K562 (cell line): ENCODE data around the gene RCOR1. TPM values are rescaled to one million over a fixed set of nuclear protein-coding genes. Genes with fewer than 3 reads are reported as not detected.

ENCODE experiments used
- ATF4 ChIP-seq: fragments of 450-650 bp; formaldehyde crosslinking; IDR thresholded peaks from 2 replicates; pipeline ENCODE4 v1.4.0; 2022; ENCODE audit warnings: mild to moderate bottlenecking, moderate library complexity
- DPF2 ChIP-seq: fragments of 450-650 bp; IDR thresholded peaks from 2 replicates; pipeline ENCODE4 v1.6.1; 2016
- HMBOX1 ChIP-seq: sonication (generic); IDR thresholded peaks from 2 replicates; pipeline ENCODE4 v1.6.1; 2016
- KAT2B ChIP-seq: IDR thresholded peaks from one replicate; pipeline ENCODE4 v1.6.1; 2012; ENCODE audit warnings: low read depth, mild to moderate bottlenecking, control low read depth, inconsistent platforms, low read length, moderate library complexity
- MBD2 ChIP-seq: sonication (generic); IDR thresholded peaks from 2 replicates; pipeline ENCODE4 v1.6.1; 2016; ENCODE audit warnings: low read depth, borderline replicate concordance
- NR4A1 ChIP-seq, 2 experiments: fragments of 250-450 bp in 1 of 2; fragments of 450-650 bp in 1 of 2; sonication (Bioruptor Pico) in 1 of 2; IDR thresholded peaks; 2 replicates each; pipeline versions ENCODE4 v1.4.0 to v1.6.1; 2016 to 2020; ENCODE audit warnings: mild to moderate bottlenecking in 2 of 2, missing compliant biosample characterization in 1 of 2, missing genetic modification characterization in 1 of 2, moderate library complexity in 1 of 2
- SIX5 ChIP-seq, 2 experiments: IDR thresholded peaks; 2 replicates each; pipeline ENCODE4 v1.6.1; 2011; ENCODE audit warnings: low read length in 2 of 2, borderline replicate concordance in 1 of 2, low read depth in 1 of 2, mild to moderate bottlenecking in 1 of 2, moderate library complexity in 1 of 2; ENCODE audit not compliant: insufficient read depth in 1 of 2
- ZBTB40 ChIP-seq, 2 experiments: fragments of 450-650 bp in 1 of 2; sonication (generic) in 1 of 2; formaldehyde crosslinking in 1 of 2; IDR thresholded peaks; 2 replicates each; pipeline versions ENCODE4 v1.7.1 to v1.9.0; 2016 to 2022; ENCODE audit warnings: inconsistent platforms in 1 of 2, mild to moderate bottlenecking in 1 of 2, missing genetic modification reagents in 1 of 2
- ZFX ChIP-seq: sonication (generic); formaldehyde crosslinking; IDR thresholded peaks from 2 replicates; pipeline ENCODE4 v1.8.0; 2022; ENCODE audit warnings: mild to moderate bottlenecking, missing genetic modification reagents, moderate library complexity
- polyA plus RNA-seq, 8 experiments: library from polyadenylated mRNA; depleted of rRNA in 4 of 8; stranded (reverse) in 5 of 8; unstranded in 3 of 8; fragments of >200 nt; fragmentation: Nextera tagmentation in 2 of 8; fragmentation: Illumina TruSeq in 1 of 8; extraction: Ambion mirVana in 2 of 8; extraction: Trizol in 1 of 8; gene quantifications; 2 replicates each; pipeline versions ENCODE4 v1.2.1 to v1.2.3, GENCODE V29; 2011 to 2014; ENCODE audit warnings: inconsistent platforms in 1 of 8, missing spikeins in 1 of 8
- total RNA-seq, 7 experiments: library from RNA; depleted of rRNA in 6 of 7; stranded (reverse); fragments of >200 nt in 6 of 7; fragmentation: Illumina TruSeq in 2 of 7; extraction: Trizol in 2 of 7; gene quantifications; 2 replicates each; pipeline versions ENCODE4 v1.2.1 to v1.2.3, GENCODE V29; 2011 to 2021; ENCODE audit warnings: low replicate concordance in 1 of 7
- TF ChIP-seq, protein P1 (sequence below), 2 experiments: fragments of 450-650 bp in 1 of 2; sonication (generic) in 1 of 2; formaldehyde crosslinking; conservative IDR thresholded peaks; 2 replicates each; pipeline versions ENCODE4 v1.4.0 to v1.8.1; 2020 to 2022; ENCODE audit warnings: mild to moderate bottlenecking in 1 of 2, missing genetic modification reagents in 1 of 2
- TF ChIP-seq, protein P2 (sequence below): sonication (generic); formaldehyde crosslinking; IDR thresholded peaks from 2 replicates; pipeline ENCODE4 v1.8.1; 2023; ENCODE audit warnings: mild to moderate bottlenecking, missing genetic modification reagents

RCOR1 gene
- total and polyA plus RNA-seq, 9 of the 15 experiments (the other 6 are each of a cell fraction or from before 2014, with no cell fraction given) = 8.5 to 47.9 (median 20.9) TPM

- TF ChIP-seq ZBTB40 (IDR thresholded peaks at IDR 0.05) (no peak), ZBTB40 (CRISPR knock-in tag; IDR thresholded peaks at IDR 0.05) (no peak), HMBOX1 (0 out of 2 replicates have a peak, but pooled peaks have one; percentile 30), ZFX (no peak), MBD2 (no peak), SIX5 (IDR thresholded peaks at IDR 0.05; ENCODE audit: borderline replicate concordance in 1 of 2, insufficient read depth in 1 of 2, low read depth in 1 of 2, low read length in 2 of 2) (no peak), ATF4 (CRISPR knock-in tag) (no peak), DPF2 (peak; percentile 45; the same call in 1 of the 2 replicates), NR4A1 (CRISPR knock-in tag; IDR thresholded peaks at IDR 0.05) (no peak), NR4A1 (tag; IDR thresholded peaks at IDR 0.05) (no peak), KAT2B (no peak)
- TF ChIP-seq, protein P1, sequence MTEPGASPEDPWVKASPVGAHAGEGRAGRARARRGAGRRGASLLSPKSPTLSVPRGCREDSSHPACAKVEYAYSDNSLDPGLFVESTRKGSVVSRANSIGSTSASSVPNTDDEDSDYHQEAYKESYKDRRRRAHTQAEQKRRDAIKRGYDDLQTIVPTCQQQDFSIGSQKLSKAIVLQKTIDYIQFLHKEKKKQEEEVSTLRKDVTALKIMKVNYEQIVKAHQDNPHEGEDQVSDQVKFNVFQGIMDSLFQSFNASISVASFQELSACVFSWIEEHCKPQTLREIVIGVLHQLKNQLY (CRISPR knock-in tag; conservative IDR thresholded peaks at IDR 0.05) = no peak
- TF ChIP-seq, protein P2, sequence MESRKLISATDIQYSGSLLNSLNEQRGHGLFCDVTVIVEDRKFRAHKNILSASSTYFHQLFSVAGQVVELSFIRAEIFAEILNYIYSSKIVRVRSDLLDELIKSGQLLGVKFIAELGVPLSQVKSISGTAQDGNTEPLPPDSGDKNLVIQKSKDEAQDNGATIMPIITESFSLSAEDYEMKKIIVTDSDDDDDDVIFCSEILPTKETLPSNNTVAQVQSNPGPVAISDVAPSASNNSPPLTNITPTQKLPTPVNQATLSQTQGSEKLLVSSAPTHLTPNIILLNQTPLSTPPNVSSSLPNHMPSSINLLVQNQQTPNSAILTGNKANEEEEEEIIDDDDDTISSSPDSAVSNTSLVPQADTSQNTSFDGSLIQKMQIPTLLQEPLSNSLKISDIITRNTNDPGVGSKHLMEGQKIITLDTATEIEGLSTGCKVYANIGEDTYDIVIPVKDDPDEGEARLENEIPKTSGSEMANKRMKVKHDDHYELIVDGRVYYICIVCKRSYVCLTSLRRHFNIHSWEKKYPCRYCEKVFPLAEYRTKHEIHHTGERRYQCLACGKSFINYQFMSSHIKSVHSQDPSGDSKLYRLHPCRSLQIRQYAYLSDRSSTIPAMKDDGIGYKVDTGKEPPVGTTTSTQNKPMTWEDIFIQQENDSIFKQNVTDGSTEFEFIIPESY = no peak
Measured at GRCh38 chr14:102690509-102691286, 98.2 kb downstream of the RCOR1 start (continued).
